ENCODE data around the gene PLD2. TPM values are rescaled to one million over a fixed set of nuclear protein-coding genes. Genes with fewer than 3 reads are reported as not detected.
"Not testable (repeated sequence)": the region's sequence is repeated elsewhere in the genome, so short reads cannot be mapped to it uniquely, and the experiment has no call there.

Gene PLD2
- total RNA-seq, 1 donor from 2014 or later = 16.1 TPM

- DNase-seq = peak; percentile 6
Observed at GRCh38 chr17:4858068-4858881, 51.3 kb downstream of the PLD2 start.

GRCh38 chr17:4858882-4859260 lies 51.9 kb downstream of the PLD2 start:
- DNase-seq = no peak

DNA sequence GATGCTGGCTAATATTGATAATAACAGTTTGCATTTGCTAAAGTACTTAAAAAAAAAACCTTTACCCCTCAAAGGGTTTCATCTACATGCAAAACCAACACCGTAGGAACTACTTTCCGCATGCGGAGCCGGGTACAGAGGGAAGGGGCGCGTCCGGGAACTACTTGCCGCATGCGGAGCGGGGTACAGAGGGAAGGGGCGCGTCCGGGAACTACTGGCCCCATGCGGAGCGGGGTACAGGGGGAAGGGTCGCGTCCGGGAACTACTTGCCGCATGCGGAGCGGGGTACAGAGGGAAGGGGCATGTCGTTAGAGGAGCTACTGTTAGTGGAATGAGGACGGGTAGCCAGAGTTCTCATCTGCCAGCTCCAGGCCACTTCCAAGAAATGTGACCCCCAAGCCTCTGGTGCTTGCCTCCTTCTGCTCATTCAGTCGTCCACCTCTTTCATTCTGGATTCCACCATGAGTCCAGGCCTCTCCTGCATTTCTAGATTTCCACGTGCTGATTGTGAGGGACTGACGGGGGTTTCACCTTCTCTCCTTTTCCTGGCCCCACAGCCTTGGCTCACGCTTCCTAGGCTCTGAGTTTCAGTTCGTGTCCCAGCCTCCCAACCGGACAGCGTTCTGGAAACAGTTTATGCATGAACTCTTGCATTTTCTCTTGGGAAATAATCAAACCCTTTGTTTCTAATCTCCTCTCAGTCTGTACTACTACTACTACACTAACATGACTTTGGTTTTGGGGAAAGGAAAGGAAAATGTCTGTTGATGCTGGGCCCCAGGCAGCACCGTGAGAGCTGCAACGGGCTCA lies 53.1 kb downstream of the PLD2 start:
- peak; percentile 67 for DNase-seq

GRCh38 chr17:4860651-4861050 lies 53.7 kb downstream of the PLD2 start:
- DNase-seq = no peak

GRCh38 chr17:4861052-4861451 lies 54.1 kb downstream of the PLD2 start:
- no peak for DNase-seq

GRCh38 chr17:4862720-4863119 lies 55.8 kb downstream of the PLD2 start:
- no peak for DNase-seq

DNA sequence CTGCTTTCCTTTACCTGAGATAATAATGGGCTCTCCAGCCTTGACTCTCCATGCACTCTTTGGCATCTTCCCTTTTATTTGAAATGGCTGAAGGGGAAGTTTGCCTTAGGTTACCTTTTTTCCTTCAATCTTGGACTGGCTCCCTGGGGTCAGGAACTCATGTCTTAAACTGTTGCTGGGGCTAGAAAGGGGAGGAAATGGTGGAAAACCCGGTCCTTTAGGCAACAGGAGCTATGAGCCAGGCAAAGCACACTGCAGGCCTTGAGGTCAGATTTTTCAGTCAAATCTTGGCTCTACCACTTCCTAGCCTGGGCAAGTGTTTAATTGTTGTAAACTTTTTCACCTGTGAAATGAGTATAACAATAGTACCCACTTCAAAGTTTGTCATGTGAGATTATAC lies 56.4 kb downstream of the PLD2 start:
- DNase-seq = no peak

GRCh38 chr17:4867535-4867934 lies 60.6 kb downstream of the PLD2 start:
- DNase-seq = not testable (repeated sequence)

- not testable (repeated sequence) for DNase-seq
Observed at GRCh38 chr17:4869058-4869998, 62.4 kb downstream of the PLD2 start.

GRCh38 chr17:4870855-4871254 lies 63.9 kb downstream of the PLD2 start:
- DNase-seq = no peak

DNA sequence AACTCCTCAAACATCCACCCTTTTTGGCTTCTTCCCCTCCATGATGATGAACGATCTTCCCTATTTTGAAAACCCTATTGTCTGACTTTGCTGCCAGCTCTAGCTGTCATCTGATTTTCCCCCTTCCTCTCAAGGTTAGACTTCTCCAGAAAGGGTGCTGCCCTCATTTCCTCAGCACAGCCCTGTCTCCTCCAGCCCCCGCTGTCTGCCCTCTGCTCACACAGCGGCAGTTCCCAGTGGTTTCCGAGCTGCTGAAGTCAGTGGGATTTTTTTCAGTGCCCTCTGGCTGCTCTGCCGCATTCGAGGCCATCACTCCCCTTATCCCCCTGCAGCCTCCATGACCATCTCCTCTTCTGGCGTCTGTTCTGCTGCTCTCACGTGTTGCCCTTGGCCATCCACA lies 65.8 kb downstream of the PLD2 start:
- DNase-seq = no peak

Other genes starting within 250 kb of the PLD2 start
- gene GGT6, start 246.6 kb upstream of the PLD2 start, total RNA-seq = 10.5 TPM
- gene SMTNL2, start 222.6 kb upstream of the PLD2 start, total RNA-seq = 174 TPM
- 0.31 TPM for gene ALOX15, start 165.5 kb upstream of the PLD2 start, total RNA-seq
- gene PELP1, start 103.0 kb upstream of the PLD2 start, total RNA-seq = 43.6 TPM
- 14.6 TPM for gene ARRB2, start 96.5 kb upstream of the PLD2 start, total RNA-seq
- 14.9 TPM for gene MED11, start 75.7 kb upstream of the PLD2 start, total RNA-seq
- gene ZMYND15, start 67.3 kb upstream of the PLD2 start, total RNA-seq = not detected
- gene CXCL16, start 67.2 kb upstream of the PLD2 start, total RNA-seq = 4.8 TPM
- gene TM4SF5, start 35.3 kb upstream of the PLD2 start, total RNA-seq = not detected
- 13.1 TPM for gene VMO1, start 20.8 kb upstream of the PLD2 start, total RNA-seq
- not detected for gene GLTPD2, start 18.2 kb upstream of the PLD2 start, total RNA-seq
- 79.1 TPM for gene PSMB6, start 11.0 kb upstream of the PLD2 start, total RNA-seq
- 51.4 TPM for gene MINK1, start 26.2 kb downstream of the PLD2 start, total RNA-seq
- gene C17orf107, start 92.4 kb downstream of the PLD2 start, total RNA-seq = 5.1 TPM
- 3.8 TPM for gene CHRNE, start 95.9 kb downstream of the PLD2 start, total RNA-seq
- not detected for gene GP1BA, start 125.1 kb downstream of the PLD2 start, total RNA-seq
- 94.6 TPM for gene SLC25A11, start 132.9 kb downstream of the PLD2 start, total RNA-seq
- 20.3 TPM for gene RNF167, start 133.1 kb downstream of the PLD2 start, total RNA-seq
- 168 TPM for gene PFN1, start 141.4 kb downstream of the PLD2 start, total RNA-seq
- gene ENO3, start 144.0 kb downstream of the PLD2 start, total RNA-seq = 4,089 TPM
- gene SPAG7, start 160.7 kb downstream of the PLD2 start, total RNA-seq = 68.2 TPM
- 8.0 TPM for gene CAMTA2, start 180.5 kb downstream of the PLD2 start, total RNA-seq
- 0.62 TPM for gene INCA1, start 190.4 kb downstream of the PLD2 start, total RNA-seq
- 97.3 TPM for gene KIF1C, start 190.8 kb downstream of the PLD2 start, total RNA-seq
- gene SLC52A1, start 228.3 kb downstream of the PLD2 start, total RNA-seq = not detected

All from tongue (tissue), 2 donors.